ENCODE results near the gene ZNF554.

The ZNF554 gene

DNA sequence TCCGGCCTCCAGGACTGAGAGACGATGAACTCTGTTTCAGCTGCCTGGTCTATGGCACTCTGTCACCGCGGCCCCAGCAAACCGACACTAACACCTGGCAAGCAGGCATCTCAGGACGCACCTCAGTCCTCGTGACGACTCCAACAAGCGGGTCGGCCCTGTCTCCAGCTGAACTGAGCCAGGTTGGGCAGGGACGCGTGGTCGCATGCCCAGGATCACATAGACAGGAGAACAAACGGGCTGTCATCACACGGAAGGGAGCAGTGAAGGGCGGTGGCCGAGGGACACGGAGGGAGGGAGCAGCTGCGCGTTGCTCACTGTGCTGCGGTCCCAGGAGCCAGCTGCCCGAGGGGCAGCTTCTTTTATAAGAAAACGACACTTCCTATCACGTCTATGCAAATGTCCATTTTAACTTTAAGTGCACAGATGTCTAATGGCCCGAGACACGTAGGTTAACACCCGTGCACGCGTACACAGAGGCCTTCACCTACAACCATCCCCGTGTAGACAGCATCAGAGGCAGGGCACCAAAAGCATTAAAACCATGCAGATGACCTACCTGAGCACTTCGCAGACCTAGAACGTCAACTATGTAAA, 45.5 kb upstream of the ZNF554 start:
- no peaks in the 10 kb centered on the region for H3F3A ChIP-seq (ENCODE audit: low read depth)
- TF ChIP-seq EZH2phosphoT487 (IDR thresholded peaks at IDR 0.05; ENCODE audit: borderline replicate concordance): no peak
- TF ChIP-seq, protein P1, sequence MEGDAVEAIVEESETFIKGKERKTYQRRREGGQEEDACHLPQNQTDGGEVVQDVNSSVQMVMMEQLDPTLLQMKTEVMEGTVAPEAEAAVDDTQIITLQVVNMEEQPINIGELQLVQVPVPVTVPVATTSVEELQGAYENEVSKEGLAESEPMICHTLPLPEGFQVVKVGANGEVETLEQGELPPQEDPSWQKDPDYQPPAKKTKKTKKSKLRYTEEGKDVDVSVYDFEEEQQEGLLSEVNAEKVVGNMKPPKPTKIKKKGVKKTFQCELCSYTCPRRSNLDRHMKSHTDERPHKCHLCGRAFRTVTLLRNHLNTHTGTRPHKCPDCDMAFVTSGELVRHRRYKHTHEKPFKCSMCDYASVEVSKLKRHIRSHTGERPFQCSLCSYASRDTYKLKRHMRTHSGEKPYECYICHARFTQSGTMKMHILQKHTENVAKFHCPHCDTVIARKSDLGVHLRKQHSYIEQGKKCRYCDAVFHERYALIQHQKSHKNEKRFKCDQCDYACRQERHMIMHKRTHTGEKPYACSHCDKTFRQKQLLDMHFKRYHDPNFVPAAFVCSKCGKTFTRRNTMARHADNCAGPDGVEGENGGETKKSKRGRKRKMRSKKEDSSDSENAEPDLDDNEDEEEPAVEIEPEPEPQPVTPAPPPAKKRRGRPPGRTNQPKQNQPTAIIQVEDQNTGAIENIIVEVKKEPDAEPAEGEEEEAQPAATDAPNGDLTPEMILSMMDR (conservative IDR thresholded peaks at IDR 0.05; ENCODE audit: low read length): no peak
- no peak overlapping the region for H2AFZ ChIP-seq (ENCODE audit: low read length)
- peaks cover 87% of the 10 kb centered on the region for H3K79me2 ChIP-seq (ENCODE audit: insufficient read depth, low read length)
- no peak overlapping the region for H3K4me2 ChIP-seq (ENCODE audit: low read depth, low read length, poor library complexity, severe bottlenecking)
- H3K36me3 ChIP-seq (ENCODE audit: insufficient read depth, low read length): peaks cover 2% of the 10 kb centered on the region; the same call in 1 of the 2 replicates
- peaks cover 52% of the 10 kb centered on the region for H4K20me1 ChIP-seq (ENCODE audit: insufficient read depth, low read length, poor library complexity, severe bottlenecking)
- H3K9me3 ChIP-seq (ENCODE audit: insufficient read depth, low read depth, low read length): no peaks in the 10 kb centered on the region
- no peaks in the 10 kb centered on the region for H3K9me2 ChIP-seq (replicated peaks; ENCODE audit: low read depth, low read length)
- H3K4me3 ChIP-seq (ENCODE audit: low read length, poor library complexity, severe bottlenecking): no peak overlapping the region
- no peaks in the 10 kb centered on the region for H3K27me3 ChIP-seq (ENCODE audit: insufficient read depth, low read length, poor library complexity, severe bottlenecking)
- no peak overlapping the region for H3K9ac ChIP-seq (ENCODE audit: low read depth, low read length, poor library complexity, severe bottlenecking)
- peaks cover 14% of the 10 kb centered on the region for H3K4me1 ChIP-seq (ENCODE audit: insufficient read depth, low read length, poor library complexity, severe bottlenecking)

DNA sequence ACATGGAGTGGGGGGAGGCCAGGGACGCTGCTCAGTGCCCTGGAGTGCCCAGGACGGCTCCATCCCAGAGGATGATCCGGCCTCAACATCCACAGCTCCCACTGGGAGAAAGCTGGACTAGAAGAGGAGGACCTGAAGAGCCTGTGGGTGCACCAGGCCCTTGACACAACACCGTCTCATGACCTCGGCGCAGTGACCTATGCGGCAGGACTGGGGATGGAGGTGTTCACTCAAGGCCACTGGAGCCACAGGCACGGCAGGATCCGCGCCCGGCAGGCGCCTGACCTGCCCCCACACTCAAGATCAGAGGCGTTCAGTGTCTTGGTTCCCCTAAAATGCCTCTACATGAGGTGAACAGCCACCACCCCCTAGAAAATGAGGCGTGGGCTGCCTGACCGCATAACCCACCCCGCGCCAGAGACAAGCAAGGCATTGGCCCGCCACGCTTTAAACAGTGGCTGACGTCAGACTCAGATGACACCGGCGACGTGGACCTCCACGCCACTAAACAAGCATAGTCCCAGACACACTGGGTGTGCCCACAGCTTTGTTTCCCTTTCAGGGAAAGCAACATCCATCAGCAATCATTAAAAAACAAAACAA, 44.6 kb upstream of the ZNF554 start:
- H3K9me2 ChIP-seq (replicated peaks; ENCODE audit: low read depth, low read length): no peaks in the 10 kb centered on the region
- H3F3A ChIP-seq (ENCODE audit: low read depth): no peaks in the 10 kb centered on the region
- no peaks in the 10 kb centered on the region for H3K9me3 ChIP-seq (ENCODE audit: insufficient read depth, low read depth, low read length)
- no peaks in the 10 kb centered on the region for H3K36me3 ChIP-seq (ENCODE audit: insufficient read depth, low read length)
- H3K27me3 ChIP-seq (ENCODE audit: insufficient read depth, low read length, poor library complexity, severe bottlenecking): no peaks in the 10 kb centered on the region
- H3K4me2 ChIP-seq (ENCODE audit: low read depth, low read length, poor library complexity, severe bottlenecking): peak overlapping the region; percentile 40
- H3K4me1 ChIP-seq (ENCODE audit: insufficient read depth, low read length, poor library complexity, severe bottlenecking): peaks cover 16% of the 10 kb centered on the region
- peaks cover 56% of the 10 kb centered on the region for H4K20me1 ChIP-seq (ENCODE audit: insufficient read depth, low read length, poor library complexity, severe bottlenecking)
- H2AFZ ChIP-seq (ENCODE audit: low read length): no peak overlapping the region
- no peak overlapping the region for H3K9ac ChIP-seq (ENCODE audit: low read depth, low read length, poor library complexity, severe bottlenecking)
- H3K4me3 ChIP-seq (ENCODE audit: low read length, poor library complexity, severe bottlenecking): no peak overlapping the region
- peaks cover 87% of the 10 kb centered on the region for H3K79me2 ChIP-seq (ENCODE audit: insufficient read depth, low read length)
- TF ChIP-seq, protein P1 (conservative IDR thresholded peaks at IDR 0.05; ENCODE audit: low read length): no peak

DNA sequence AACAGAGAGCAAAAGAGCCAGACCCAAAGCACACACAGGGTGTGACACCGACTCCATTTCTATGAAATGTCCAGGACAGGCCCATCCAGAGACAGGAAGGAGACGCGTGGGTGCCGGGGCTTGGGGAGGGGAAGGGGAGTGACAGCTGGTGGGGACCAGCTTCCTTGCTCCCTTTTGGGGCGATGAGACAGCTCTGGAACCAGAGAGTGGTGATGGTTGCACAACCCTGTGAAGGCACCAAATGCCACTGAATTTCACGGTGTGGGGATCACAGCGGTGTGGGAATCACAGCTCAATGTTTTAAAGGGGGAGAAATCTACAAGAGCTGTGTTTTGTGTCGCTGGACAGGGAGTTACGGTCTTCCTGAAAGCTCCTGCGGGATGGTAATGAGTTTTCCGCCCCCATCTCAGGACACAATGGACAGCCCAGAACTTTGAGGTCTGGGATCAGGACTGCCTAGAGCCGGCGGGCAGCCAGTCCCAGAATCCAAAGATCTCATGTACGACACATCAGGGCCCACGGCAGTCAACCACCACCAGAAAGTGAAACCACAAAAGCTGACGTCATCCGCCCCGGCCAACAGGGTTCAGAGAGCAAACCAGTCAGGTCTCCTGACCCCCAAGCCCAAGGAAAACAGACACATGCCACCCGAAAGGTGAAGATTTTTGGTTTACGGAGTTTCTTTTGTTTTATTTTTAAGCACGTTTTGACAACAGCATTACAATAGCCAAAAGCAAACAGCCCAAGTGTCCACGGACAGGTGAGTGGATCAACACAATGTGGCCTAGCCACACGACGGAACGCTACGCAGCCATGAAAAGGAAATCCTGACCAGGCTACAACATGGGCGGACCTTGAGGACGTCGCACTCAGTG, 43.9 kb upstream of the ZNF554 start:
- peaks cover 58% of the 10 kb centered on the region for H4K20me1 ChIP-seq (ENCODE audit: insufficient read depth, low read length, poor library complexity, severe bottlenecking)
- H2AFZ ChIP-seq (ENCODE audit: low read length): no peak overlapping the region
- H3K9me3 ChIP-seq (ENCODE audit: insufficient read depth, low read depth, low read length): no peaks in the 10 kb centered on the region
- H3K9ac ChIP-seq (ENCODE audit: low read depth, low read length, poor library complexity, severe bottlenecking): no peak overlapping the region
- TF ChIP-seq EZH2phosphoT487 (IDR thresholded peaks at IDR 0.05; ENCODE audit: borderline replicate concordance): no peak
- TF ChIP-seq, protein P1 (conservative IDR thresholded peaks at IDR 0.05; ENCODE audit: low read length): no peak
- no peaks in the 10 kb centered on the region for H3F3A ChIP-seq (ENCODE audit: low read depth)
- H3K4me2 ChIP-seq (ENCODE audit: low read depth, low read length, poor library complexity, severe bottlenecking): peak overlapping the region; percentile 40
- peaks cover 87% of the 10 kb centered on the region for H3K79me2 ChIP-seq (ENCODE audit: insufficient read depth, low read length)
- H3K9me2 ChIP-seq (replicated peaks; ENCODE audit: low read depth, low read length): no peaks in the 10 kb centered on the region
- peaks cover 22% of the 10 kb centered on the region for H3K4me1 ChIP-seq (ENCODE audit: insufficient read depth, low read length, poor library complexity, severe bottlenecking)
- no peak overlapping the region for H3K4me3 ChIP-seq (ENCODE audit: low read length, poor library complexity, severe bottlenecking)
- H3K36me3 ChIP-seq (ENCODE audit: insufficient read depth, low read length): no peaks in the 10 kb centered on the region
- no peaks in the 10 kb centered on the region for H3K27me3 ChIP-seq (ENCODE audit: insufficient read depth, low read length, poor library complexity, severe bottlenecking)
